HEK293 (cell line): ENCODE measurements around the gene UROC1.

Experiments
- EGR2 ChIP-seq: fragments of 450-650 bp; formaldehyde crosslinking; IDR thresholded peaks from 2 replicates; pipeline ENCODE4 v1.5.1; 2016; ENCODE audit warnings: low read depth, missing biosample characterization, missing genetic modification characterization
- GLI2 ChIP-seq: fragments of 450-650 bp; formaldehyde crosslinking; IDR thresholded peaks from 2 replicates; pipeline ENCODE4; 2017; ENCODE audit warnings: missing biosample characterization, missing genetic modification characterization, low read depth, borderline replicate concordance
- GLIS1 ChIP-seq: fragments of 450-650 bp; formaldehyde crosslinking; IDR thresholded peaks from 2 replicates; pipeline ENCODE4 v1.5.1; 2016; ENCODE audit warnings: missing biosample characterization, missing genetic modification characterization
- SALL2 ChIP-seq: fragments of 450-650 bp; formaldehyde crosslinking; IDR thresholded peaks from 2 replicates; pipeline ENCODE4 v1.5.0; 2017; ENCODE audit warnings: missing biosample characterization, mild to moderate bottlenecking, missing genetic modification characterization, borderline replicate concordance
- SP3 ChIP-seq: fragments of 450-650 bp; formaldehyde crosslinking; IDR thresholded peaks from 2 replicates; pipeline ENCODE4 v1.5.1; 2016; ENCODE audit warnings: missing biosample characterization, missing genetic modification characterization
- YY2 ChIP-seq: fragments of 450-650 bp; formaldehyde crosslinking; IDR thresholded peaks from 2 replicates; pipeline ENCODE4 v1.5.1; 2016; ENCODE audit warnings: missing biosample characterization, missing genetic modification characterization
- ZBTB1 ChIP-seq: fragments of 450-650 bp; formaldehyde crosslinking; IDR thresholded peaks from 2 replicates; pipeline ENCODE4 v1.5.1; 2016; ENCODE audit warnings: missing biosample characterization, missing genetic modification characterization
- ZBTB11 ChIP-seq: fragments of 450-650 bp; formaldehyde crosslinking; conservative IDR thresholded peaks from 2 replicates; pipeline ENCODE4 v1.5.1; 2016; ENCODE audit warnings: low read depth, missing biosample characterization, missing genetic modification characterization
- ZBTB20 ChIP-seq: fragments of 450-650 bp; formaldehyde crosslinking; IDR thresholded peaks from 2 replicates; pipeline ENCODE4 v1.5.1; 2016; ENCODE audit warnings: missing biosample characterization, missing genetic modification characterization
- ZBTB6 ChIP-seq: fragments of 450-650 bp; formaldehyde crosslinking; IDR thresholded peaks from 2 replicates; pipeline ENCODE4 v1.5.1; 2017; ENCODE audit warnings: missing biosample characterization, missing genetic modification characterization
- ZNF146 ChIP-seq: fragments of 450-650 bp; formaldehyde crosslinking; IDR thresholded peaks from 2 replicates; pipeline ENCODE4 v1.5.1; 2016; ENCODE audit warnings: missing biosample characterization, missing genetic modification characterization
- ZNF175 ChIP-seq: fragments of 450-650 bp; formaldehyde crosslinking; IDR thresholded peaks from 2 replicates; pipeline ENCODE4 v1.5.1; 2016; ENCODE audit warnings: missing biosample characterization, missing genetic modification characterization
- ZNF280D ChIP-seq: fragments of 450-650 bp; formaldehyde crosslinking; IDR thresholded peaks from 2 replicates; pipeline ENCODE4 v1.5.1; 2016; ENCODE audit warnings: missing biosample characterization, missing genetic modification characterization
- ZNF311 ChIP-seq: fragments of 450-650 bp; formaldehyde crosslinking; IDR thresholded peaks from 2 replicates; pipeline ENCODE4 v1.5.1; 2017; ENCODE audit warnings: missing biosample characterization, missing genetic modification characterization, borderline replicate concordance
- ZNF510 ChIP-seq: fragments of 450-650 bp; formaldehyde crosslinking; IDR thresholded peaks from 2 replicates; pipeline ENCODE4 v1.5.1; 2018; ENCODE audit warnings: mild to moderate bottlenecking, missing genetic modification characterization, missing biosample characterization; ENCODE audit not compliant: insufficient replicate concordance
- ZNF623 ChIP-seq: fragments of 450-650 bp; formaldehyde crosslinking; IDR thresholded peaks from 2 replicates; pipeline ENCODE4 v1.5.1; 2016; ENCODE audit warnings: missing biosample characterization, missing genetic modification characterization
- ZNF624 ChIP-seq: fragments of 450-650 bp; formaldehyde crosslinking; IDR thresholded peaks from 2 replicates; pipeline ENCODE4 v1.5.1; 2017; ENCODE audit warnings: missing biosample characterization, missing genetic modification characterization
- ZNF747 ChIP-seq: fragments of 450-650 bp; formaldehyde crosslinking; IDR thresholded peaks from 2 replicates; pipeline ENCODE4 v1.5.1; 2016; ENCODE audit warnings: missing biosample characterization, missing genetic modification characterization
- ZXDB ChIP-seq: fragments of 450-650 bp; formaldehyde crosslinking; IDR thresholded peaks from 2 replicates; pipeline ENCODE4 v1.5.1; 2016; ENCODE audit warnings: missing biosample characterization, missing genetic modification characterization
- TF ChIP-seq, protein P1 (sequence below): fragments of 450-650 bp; formaldehyde crosslinking; IDR thresholded peaks from 2 replicates; pipeline ENCODE4 v1.5.1; 2016; ENCODE audit warnings: missing biosample characterization, missing genetic modification characterization
- TF ChIP-seq, protein P2 (sequence below): fragments of 450-650 bp; formaldehyde crosslinking; IDR thresholded peaks from 2 replicates; pipeline ENCODE4 v1.5.1; 2017; ENCODE audit warnings: missing biosample characterization, missing genetic modification characterization
- TF ChIP-seq, protein P3 (sequence below): sonication (generic); formaldehyde crosslinking; IDR thresholded peaks from 2 replicates; pipeline ENCODE4 v1.8.1; 2022; ENCODE audit warnings: mild to moderate bottlenecking, moderate library complexity, missing genetic modification reagents

The UROC1 gene

DNA sequence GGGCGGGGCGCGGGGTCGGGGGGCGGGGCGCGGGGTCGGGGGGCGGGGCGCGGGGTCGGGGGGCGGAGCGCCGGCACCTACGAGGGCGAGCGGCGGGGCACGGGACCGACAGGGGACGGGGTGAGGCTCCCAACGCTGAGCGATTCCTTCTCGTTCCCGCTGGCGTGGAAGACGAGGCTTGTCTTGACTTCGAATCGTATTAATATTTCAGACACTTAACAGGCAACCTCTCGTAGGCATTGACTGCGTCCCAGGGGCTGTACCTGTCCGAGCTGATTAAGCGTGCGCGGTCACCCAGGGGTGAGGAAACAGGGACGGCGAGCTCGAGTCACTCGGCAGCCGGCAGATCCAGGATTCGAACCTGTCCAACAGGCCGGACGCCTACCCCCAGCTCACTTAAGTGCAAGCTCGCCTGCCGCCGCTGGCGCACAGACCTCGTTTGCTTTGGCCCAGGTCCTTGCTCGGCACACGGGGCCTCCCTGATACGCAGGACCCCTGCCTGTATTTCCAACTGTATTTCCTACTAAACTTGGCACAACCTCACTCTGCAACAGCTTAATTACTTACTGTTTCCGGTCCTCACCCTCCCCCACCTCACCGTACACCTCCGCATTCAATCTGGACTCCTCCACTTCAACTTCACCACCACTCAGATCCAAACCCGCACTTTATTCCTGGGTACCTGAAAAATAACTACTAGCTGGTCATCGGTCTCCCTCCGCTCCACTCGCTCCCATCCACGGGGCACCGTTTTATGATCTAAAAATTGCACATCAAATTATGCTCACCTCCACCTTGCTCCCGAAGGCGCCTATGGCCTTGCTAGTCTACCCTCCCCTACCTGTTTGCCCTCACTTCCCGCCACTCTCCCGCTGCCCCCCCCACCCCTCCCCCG lies 41.2 kb downstream of the UROC1 start (continued):
- TF ChIP-seq, protein P1, sequence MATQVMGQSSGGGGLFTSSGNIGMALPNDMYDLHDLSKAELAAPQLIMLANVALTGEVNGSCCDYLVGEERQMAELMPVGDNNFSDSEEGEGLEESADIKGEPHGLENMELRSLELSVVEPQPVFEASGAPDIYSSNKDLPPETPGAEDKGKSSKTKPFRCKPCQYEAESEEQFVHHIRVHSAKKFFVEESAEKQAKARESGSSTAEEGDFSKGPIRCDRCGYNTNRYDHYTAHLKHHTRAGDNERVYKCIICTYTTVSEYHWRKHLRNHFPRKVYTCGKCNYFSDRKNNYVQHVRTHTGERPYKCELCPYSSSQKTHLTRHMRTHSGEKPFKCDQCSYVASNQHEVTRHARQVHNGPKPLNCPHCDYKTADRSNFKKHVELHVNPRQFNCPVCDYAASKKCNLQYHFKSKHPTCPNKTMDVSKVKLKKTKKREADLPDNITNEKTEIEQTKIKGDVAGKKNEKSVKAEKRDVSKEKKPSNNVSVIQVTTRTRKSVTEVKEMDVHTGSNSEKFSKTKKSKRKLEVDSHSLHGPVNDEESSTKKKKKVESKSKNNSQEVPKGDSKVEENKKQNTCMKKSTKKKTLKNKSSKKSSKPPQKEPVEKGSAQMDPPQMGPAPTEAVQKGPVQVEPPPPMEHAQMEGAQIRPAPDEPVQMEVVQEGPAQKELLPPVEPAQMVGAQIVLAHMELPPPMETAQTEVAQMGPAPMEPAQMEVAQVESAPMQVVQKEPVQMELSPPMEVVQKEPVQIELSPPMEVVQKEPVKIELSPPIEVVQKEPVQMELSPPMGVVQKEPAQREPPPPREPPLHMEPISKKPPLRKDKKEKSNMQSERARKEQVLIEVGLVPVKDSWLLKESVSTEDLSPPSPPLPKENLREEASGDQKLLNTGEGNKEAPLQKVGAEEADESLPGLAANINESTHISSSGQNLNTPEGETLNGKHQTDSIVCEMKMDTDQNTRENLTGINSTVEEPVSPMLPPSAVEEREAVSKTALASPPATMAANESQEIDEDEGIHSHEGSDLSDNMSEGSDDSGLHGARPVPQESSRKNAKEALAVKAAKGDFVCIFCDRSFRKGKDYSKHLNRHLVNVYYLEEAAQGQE (tag by site-specific recombination): no peak
- TF ChIP-seq ZNF146 (tag by site-specific recombination): no peak
- no peak for TF ChIP-seq ZNF175
- TF ChIP-seq GLIS1: peak; percentile 34; the same call in 1 of the 2 replicates
- no peak for TF ChIP-seq ZBTB11 (tag by site-specific recombination)
- no peak for TF ChIP-seq GLI2 (tag by site-specific recombination)
- no peak for TF ChIP-seq ZNF747 (tag by site-specific recombination)
- no peak for TF ChIP-seq SALL2 (tag by site-specific recombination)
- TF ChIP-seq ZBTB1 (tag by site-specific recombination): no peak
- TF ChIP-seq, protein P2, sequence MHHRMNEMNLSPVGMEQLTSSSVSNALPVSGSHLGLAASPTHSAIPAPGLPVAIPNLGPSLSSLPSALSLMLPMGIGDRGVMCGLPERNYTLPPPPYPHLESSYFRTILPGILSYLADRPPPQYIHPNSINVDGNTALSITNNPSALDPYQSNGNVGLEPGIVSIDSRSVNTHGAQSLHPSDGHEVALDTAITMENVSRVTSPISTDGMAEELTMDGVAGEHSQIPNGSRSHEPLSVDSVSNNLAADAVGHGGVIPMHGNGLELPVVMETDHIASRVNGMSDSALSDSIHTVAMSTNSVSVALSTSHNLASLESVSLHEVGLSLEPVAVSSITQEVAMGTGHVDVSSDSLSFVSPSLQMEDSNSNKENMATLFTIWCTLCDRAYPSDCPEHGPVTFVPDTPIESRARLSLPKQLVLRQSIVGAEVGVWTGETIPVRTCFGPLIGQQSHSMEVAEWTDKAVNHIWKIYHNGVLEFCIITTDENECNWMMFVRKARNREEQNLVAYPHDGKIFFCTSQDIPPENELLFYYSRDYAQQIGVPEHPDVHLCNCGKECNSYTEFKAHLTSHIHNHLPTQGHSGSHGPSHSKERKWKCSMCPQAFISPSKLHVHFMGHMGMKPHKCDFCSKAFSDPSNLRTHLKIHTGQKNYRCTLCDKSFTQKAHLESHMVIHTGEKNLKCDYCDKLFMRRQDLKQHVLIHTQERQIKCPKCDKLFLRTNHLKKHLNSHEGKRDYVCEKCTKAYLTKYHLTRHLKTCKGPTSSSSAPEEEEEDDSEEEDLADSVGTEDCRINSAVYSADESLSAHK: no peak
- TF ChIP-seq ZXDB (tag by site-specific recombination): peak; percentile 93
- no peak for TF ChIP-seq ZNF510
- no peak for TF ChIP-seq ZBTB6 (tag by site-specific recombination)
- TF ChIP-seq YY2 (tag by site-specific recombination): no peak
- no peak for TF ChIP-seq ZNF311 (tag by site-specific recombination)
- TF ChIP-seq, protein P3, sequence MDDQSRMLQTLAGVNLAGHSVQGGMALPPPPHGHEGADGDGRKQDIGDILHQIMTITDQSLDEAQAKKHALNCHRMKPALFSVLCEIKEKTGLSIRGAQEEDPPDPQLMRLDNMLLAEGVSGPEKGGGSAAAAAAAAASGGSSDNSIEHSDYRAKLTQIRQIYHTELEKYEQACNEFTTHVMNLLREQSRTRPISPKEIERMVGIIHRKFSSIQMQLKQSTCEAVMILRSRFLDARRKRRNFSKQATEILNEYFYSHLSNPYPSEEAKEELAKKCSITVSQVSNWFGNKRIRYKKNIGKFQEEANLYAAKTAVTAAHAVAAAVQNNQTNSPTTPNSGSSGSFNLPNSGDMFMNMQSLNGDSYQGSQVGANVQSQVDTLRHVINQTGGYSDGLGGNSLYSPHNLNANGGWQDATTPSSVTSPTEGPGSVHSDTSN: no peak
- no peak for TF ChIP-seq ZNF280D (tag by site-specific recombination)
- peak; percentile 33 for TF ChIP-seq SP3 (tag by site-specific recombination)
- no peak for TF ChIP-seq ZNF624 (tag by site-specific recombination)
- no peak for TF ChIP-seq ZNF623
- peak; percentile 46; the same call in 1 of the 2 replicates for TF ChIP-seq ZBTB20 (tag by site-specific recombination)
- TF ChIP-seq EGR2: peak; percentile 23; the same call in 1 of the 2 replicates
